ENCODE data around the gene C1orf21. TPM values are rescaled to one million over a fixed set of nuclear protein-coding genes. Genes with fewer than 3 reads are reported as not detected.
A peak's percentile ranks its signal among the peaks of the same experiment; 100 is the strongest.

The C1orf21 gene
- polyA plus RNA-seq, 1 of the 3 experiments (the other 2 are of a cell fraction), result 4.8 TPM

DNA sequence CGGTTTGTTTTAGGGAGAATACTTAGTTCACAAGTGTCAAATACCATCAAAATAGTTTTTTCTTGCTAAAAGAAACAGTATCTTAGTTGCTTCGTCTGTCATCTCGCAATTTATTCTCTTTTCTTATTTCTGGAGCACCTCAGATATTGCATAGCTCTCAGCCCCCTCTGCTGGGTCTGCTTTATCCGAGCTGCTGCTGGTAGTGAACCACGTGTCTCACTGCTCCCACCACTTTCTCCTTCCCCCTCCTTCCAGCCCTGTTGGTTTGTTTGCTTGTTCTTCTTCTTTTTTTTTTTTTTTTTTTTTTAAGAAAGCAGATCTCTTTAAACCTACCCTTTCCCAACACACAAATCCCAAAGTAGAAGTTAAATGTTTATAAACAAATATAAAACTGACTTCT is 197.0 kb downstream of the C1orf21 start:
- H3K36me3 ChIP-seq (replicated peaks in 1 of 2; ENCODE audit: control insufficient read depth in 1 of 2, insufficient read depth in 2 of 2, low read length in 1 of 2), result no peaks in the 10 kb centered on the region
- no peaks in the 10 kb centered on the region for H3K9me3 ChIP-seq
- DNase-seq, result no peak
- no peaks in the 10 kb centered on the region for H4K20me1 ChIP-seq (ENCODE audit: insufficient read depth)
- no peak overlapping the region for H3K27ac ChIP-seq (ENCODE audit: low read depth in 2 of 2, low read length in 1 of 2)
- no peaks in the 10 kb centered on the region; the same call in 1 of the 2 replicates for H3K79me2 ChIP-seq (ENCODE audit: insufficient read depth)
- no peak overlapping the region for H2AFZ ChIP-seq (ENCODE audit: low read depth)
- ChIA-PET POLR2A (interaction anchor here (0.7 kb wide), 1 partner anchor 78 kb away, joined by 3 read pairs; no protein-coding TSS in a partner anchor), CTCF (interaction anchor here (0.7 to 2.7 kb wide), 2 partner anchors 17 to 80 kb away, joined by 3 to 8 read pairs; no protein-coding TSS in a partner anchor)
- no peaks in the 10 kb centered on the region for H3K27me3 ChIP-seq (ENCODE audit: insufficient read depth)
- H3K9ac ChIP-seq, result no peak overlapping the region
- H3F3A ChIP-seq (replicated peaks; ENCODE audit: insufficient read depth), result no peaks in the 10 kb centered on the region
- no peaks in the 10 kb centered on the region for H3K9me2 ChIP-seq
- H3K4me1 ChIP-seq (ENCODE audit: control insufficient read depth in 1 of 2, insufficient read depth in 2 of 2, low read depth in 1 of 2, low read length in 1 of 2), result no peaks in the 10 kb centered on the region
- TF ChIP-seq YY1 (IDR thresholded peaks at IDR 0.05; ENCODE audit: low read depth), result no peak
- TF ChIP-seq, protein P1, sequence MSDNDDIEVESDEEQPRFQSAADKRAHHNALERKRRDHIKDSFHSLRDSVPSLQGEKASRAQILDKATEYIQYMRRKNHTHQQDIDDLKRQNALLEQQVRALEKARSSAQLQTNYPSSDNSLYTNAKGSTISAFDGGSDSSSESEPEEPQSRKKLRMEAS (IDR thresholded peaks at IDR 0.05; ENCODE audit: low read depth), result no peak
- peak; percentile 22; the same call in 1 of the 2 replicates for TF ChIP-seq RAD21 (IDR thresholded peaks at IDR 0.05; ENCODE audit: low read length)
- H3K4me3 ChIP-seq (ENCODE audit: low read depth in 2 of 2, low read length in 1 of 2), result no peak overlapping the region
- 89% methylated on average over 5 of the region's 5 CpGs for WGBS (ENCODE audit: low lambda C conversion rate)
- no peak overlapping the region for H3K4me2 ChIP-seq

DNA sequence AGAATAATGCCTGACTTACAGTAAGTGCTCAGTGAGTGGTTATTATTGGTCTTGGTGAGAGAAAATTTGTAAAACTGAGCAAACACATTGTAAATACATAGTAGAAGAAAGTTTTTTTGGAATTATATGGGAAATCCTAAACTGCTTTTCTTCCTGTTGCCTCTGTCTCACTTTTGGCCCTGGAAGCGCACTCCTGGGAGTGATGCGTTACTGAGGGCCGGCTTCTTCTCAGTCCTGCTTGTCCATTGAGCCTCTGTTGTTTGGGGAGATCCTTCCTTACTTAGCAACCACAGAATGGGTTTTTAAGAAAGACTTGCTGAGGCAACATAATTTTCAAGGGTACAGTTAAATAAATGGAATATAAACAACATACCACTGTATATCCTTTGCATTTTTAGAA is 201.9 kb downstream of the C1orf21 start:
- H3K79me2 ChIP-seq (ENCODE audit: insufficient read depth), result no peaks in the 10 kb centered on the region; the same call in 1 of the 2 replicates
- peaks cover 0 to 6% of the 10 kb centered on the region in 2 experiments; a peak in 2 of 4 replicates for H3K4me1 ChIP-seq (ENCODE audit: control insufficient read depth in 1 of 2, insufficient read depth in 2 of 2, low read depth in 1 of 2, low read length in 1 of 2)
- no peak for TF ChIP-seq GABPA (IDR thresholded peaks at IDR 0.05; ENCODE audit: low read depth)
- TF ChIP-seq RAD21 (IDR thresholded peaks at IDR 0.05; ENCODE audit: low read length), result no peak
- TF ChIP-seq ELF1 (IDR thresholded peaks at IDR 0.05), result no peak
- TF ChIP-seq RXRA (IDR thresholded peaks at IDR 0.05; ENCODE audit: borderline replicate concordance, low read depth), result no peak
- TF ChIP-seq NRF1 (IDR thresholded peaks at IDR 0.05; ENCODE audit: low read depth, low read length), result no peak
- no peak for TF ChIP-seq SMC3 (IDR thresholded peaks at IDR 0.05; ENCODE audit: low read depth, low read length)
- no peak for TF ChIP-seq TCF12 (IDR thresholded peaks at IDR 0.05)
- TF ChIP-seq TEAD4 (IDR thresholded peaks at IDR 0.05; ENCODE audit: borderline replicate concordance, insufficient read depth), result no peak
- TF ChIP-seq FOXM1 (IDR thresholded peaks at IDR 0.05; ENCODE audit: low read depth), result no peak
- TF ChIP-seq, protein P2, sequence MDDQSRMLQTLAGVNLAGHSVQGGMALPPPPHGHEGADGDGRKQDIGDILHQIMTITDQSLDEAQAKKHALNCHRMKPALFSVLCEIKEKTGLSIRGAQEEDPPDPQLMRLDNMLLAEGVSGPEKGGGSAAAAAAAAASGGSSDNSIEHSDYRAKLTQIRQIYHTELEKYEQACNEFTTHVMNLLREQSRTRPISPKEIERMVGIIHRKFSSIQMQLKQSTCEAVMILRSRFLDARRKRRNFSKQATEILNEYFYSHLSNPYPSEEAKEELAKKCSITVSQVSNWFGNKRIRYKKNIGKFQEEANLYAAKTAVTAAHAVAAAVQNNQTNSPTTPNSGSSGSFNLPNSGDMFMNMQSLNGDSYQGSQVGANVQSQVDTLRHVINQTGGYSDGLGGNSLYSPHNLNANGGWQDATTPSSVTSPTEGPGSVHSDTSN (IDR thresholded peaks at IDR 0.05), result no peak
- no peak for TF ChIP-seq MXI1 (IDR thresholded peaks at IDR 0.05; ENCODE audit: low read depth, low read length)
- no peak for TF ChIP-seq GATA2 (CRISPR knock-in tag; IDR thresholded peaks at IDR 0.05)
- TF ChIP-seq POLR2AphosphoS5 (IDR thresholded peaks at IDR 0.05; ENCODE audit: low read depth, low read length), result no peak
- DNase-seq, result no peak
- 98% methylated on average over 3 of the region's 3 CpGs for WGBS (ENCODE audit: low lambda C conversion rate)
- H3K36me3 ChIP-seq (replicated peaks in 1 of 2; ENCODE audit: control insufficient read depth in 1 of 2, insufficient read depth in 2 of 2, low read length in 1 of 2), result no peaks in the 10 kb centered on the region
- H3K9me3 ChIP-seq, result no peaks in the 10 kb centered on the region
- H3K4me2 ChIP-seq, result no peak overlapping the region
- H2AFZ ChIP-seq (ENCODE audit: low read depth), result no peak overlapping the region
- H3K4me3 ChIP-seq (ENCODE audit: low read depth in 2 of 2, low read length in 1 of 2), result no peak overlapping the region
- H3K9ac ChIP-seq, result no peak overlapping the region
- no peaks in the 10 kb centered on the region for H3K9me2 ChIP-seq
- H3K27me3 ChIP-seq (ENCODE audit: insufficient read depth), result no peaks in the 10 kb centered on the region
- no peaks in the 10 kb centered on the region for H3F3A ChIP-seq (replicated peaks; ENCODE audit: insufficient read depth)
- H4K20me1 ChIP-seq (ENCODE audit: insufficient read depth), result no peaks in the 10 kb centered on the region
- ChIA-PET CTCF (interaction anchor here (1.2 kb wide), 1 partner anchor 75 kb away, joined by 3 read pairs; no protein-coding TSS in a partner anchor), POLR2A (no interaction called here)
- H3K27ac ChIP-seq (ENCODE audit: low read depth in 2 of 2, low read length in 1 of 2), result no peak overlapping the region

Data from SK-N-SH (cell line).